IPS-18a (cell line): Measurements from ENCODE around the gene LAPTM4A.
"Not testable (repeated sequence)": the region's sequence is repeated elsewhere in the genome, so short reads cannot be mapped to it uniquely, and the experiment has no call there.

Source experiments
- H3K27ac ChIP-seq: one replicate; pipeline ENCODE4 v1.5.1; 2013; ENCODE audit warnings: low read length
- H3K27me3 ChIP-seq: one replicate; pipeline ENCODE4 v1.6.1; 2013; ENCODE audit warnings: mild to moderate bottlenecking, low read length; ENCODE audit not compliant: control insufficient read depth, insufficient read depth
- H3K36me3 ChIP-seq: one replicate; pipeline ENCODE4 v1.6.1; 2013; ENCODE audit warnings: low read depth, low read length; ENCODE audit not compliant: control insufficient read depth
- H3K4me1 ChIP-seq: one replicate; pipeline ENCODE4 v1.6.1; 2013; ENCODE audit warnings: low read depth, low read length; ENCODE audit not compliant: control insufficient read depth
- H3K4me3 ChIP-seq: one replicate; pipeline ENCODE4 v1.5.1; 2013; ENCODE audit warnings: low read length
- H3K9ac ChIP-seq: one replicate; pipeline ENCODE4 v1.6.1; 2013; ENCODE audit warnings: mild to moderate bottlenecking, low read length, moderate library complexity
- H3K9me3 ChIP-seq: one replicate; pipeline ENCODE4 v1.6.1; 2013; ENCODE audit warnings: low read depth, low read length; ENCODE audit not compliant: control insufficient read depth

Gene LAPTM4A

GRCh38 chr2:20048488-20049448 is 2.7 kb downstream of the LAPTM4A start:
- peaks cover 21% of the 10 kb centered on the region for H3K4me1 ChIP-seq
- peak overlapping the region; percentile 6 for H3K27ac ChIP-seq
- peak overlapping the region; percentile 77 for H3K9ac ChIP-seq
- no peaks in the 10 kb centered on the region for H3K9me3 ChIP-seq
- no peaks in the 10 kb centered on the region for H3K27me3 ChIP-seq
- H3K36me3 ChIP-seq = no peaks in the 10 kb centered on the region
- H3K4me3 ChIP-seq = peak overlapping the region; percentile 92

GRCh38 chr2:20045712-20046292 is 5.6 kb downstream of the LAPTM4A start:
- peaks cover 15% of the 10 kb centered on the region for H3K4me1 ChIP-seq
- H3K27ac ChIP-seq, H3K9me3 ChIP-seq, H3K4me3 ChIP-seq, H3K36me3 ChIP-seq, H3K9ac ChIP-seq, H3K27me3 ChIP-seq: not testable (repeated sequence)

GRCh38 chr2:20044778-20045177 is 6.7 kb downstream of the LAPTM4A start:
- Histone ChIP-seq H3K27me3 (no peaks in the 10 kb centered on the region), H3K4me3 (no peak overlapping the region), H3K4me1 (peaks cover 11% of the 10 kb centered on the region), H3K9me3 (no peaks in the 10 kb centered on the region), H3K36me3 (peaks cover 11% of the 10 kb centered on the region), H3K9ac (no peak overlapping the region), H3K27ac (no peak overlapping the region)

GRCh38 chr2:20042531-20042930 is 8.9 kb downstream of the LAPTM4A start:
- Histone ChIP-seq H3K9me3 (no peaks in the 10 kb centered on the region), H3K4me1 (no peaks in the 10 kb centered on the region), H3K36me3 (peaks cover 28% of the 10 kb centered on the region), H3K9ac (no peak overlapping the region), H3K27ac (no peak overlapping the region), H3K4me3 (no peak overlapping the region), H3K27me3 (no peaks in the 10 kb centered on the region)

- H3K4me1 ChIP-seq = no peaks in the 10 kb centered on the region
- no peak overlapping the region for H3K4me3 ChIP-seq
- peaks cover 44% of the 10 kb centered on the region for H3K36me3 ChIP-seq
- H3K27me3 ChIP-seq = no peaks in the 10 kb centered on the region
- H3K9ac ChIP-seq = no peak overlapping the region
- no peak overlapping the region for H3K27ac ChIP-seq
- H3K9me3 ChIP-seq = no peaks in the 10 kb centered on the region
These were observed 10.8 kb downstream of the LAPTM4A start for GRCh38 chr2:20040489-20041172.

GRCh38 chr2:20037660-20038059 is 13.8 kb downstream of the LAPTM4A start:
- no peaks in the 10 kb centered on the region for H3K27me3 ChIP-seq
- no peaks in the 10 kb centered on the region for H3K4me1 ChIP-seq
- no peak overlapping the region for H3K27ac ChIP-seq
- H3K4me3 ChIP-seq = no peak overlapping the region
- no peak overlapping the region for H3K9ac ChIP-seq
- H3K36me3 ChIP-seq = peaks cover 73% of the 10 kb centered on the region
- no peaks in the 10 kb centered on the region for H3K9me3 ChIP-seq

- H3K9me3 ChIP-seq = no peaks in the 10 kb centered on the region
- H3K4me1 ChIP-seq = no peaks in the 10 kb centered on the region
- H3K27ac ChIP-seq = no peak overlapping the region
- H3K4me3 ChIP-seq = no peak overlapping the region
- H3K27me3 ChIP-seq = no peaks in the 10 kb centered on the region
- H3K36me3 ChIP-seq = peaks cover 87% of the 10 kb centered on the region
- H3K9ac ChIP-seq = no peak overlapping the region
These were observed 15.3 kb downstream of the LAPTM4A start for GRCh38 chr2:20035955-20036666.

GRCh38 chr2:20034821-20035220 is 16.6 kb downstream of the LAPTM4A start:
- Histone ChIP-seq H3K27ac (no peak overlapping the region), H3K27me3 (no peaks in the 10 kb centered on the region), H3K4me1 (no peaks in the 10 kb centered on the region), H3K36me3 (peaks cover 77% of the 10 kb centered on the region), H3K9me3 (no peaks in the 10 kb centered on the region), H3K9ac (no peak overlapping the region), H3K4me3 (no peak overlapping the region)

- no peaks in the 10 kb centered on the region for H3K9me3 ChIP-seq
- no peak overlapping the region for H3K27ac ChIP-seq
- H3K4me3 ChIP-seq = no peak overlapping the region
- H3K36me3 ChIP-seq = peaks cover 75% of the 10 kb centered on the region
- H3K9ac ChIP-seq = no peak overlapping the region
- no peaks in the 10 kb centered on the region for H3K4me1 ChIP-seq
- no peaks in the 10 kb centered on the region for H3K27me3 ChIP-seq
These were observed 17.2 kb downstream of the LAPTM4A start for GRCh38 chr2:20034218-20034617.

- H3K36me3 ChIP-seq = peaks cover 67% of the 10 kb centered on the region
- H3K9me3 ChIP-seq = no peaks in the 10 kb centered on the region
- H3K27me3 ChIP-seq = no peaks in the 10 kb centered on the region
- no peaks in the 10 kb centered on the region for H3K4me1 ChIP-seq
- H3K27ac ChIP-seq = no peak overlapping the region
- H3K4me3 ChIP-seq = no peak overlapping the region
- no peak overlapping the region for H3K9ac ChIP-seq
These were observed 18.1 kb downstream of the LAPTM4A start for GRCh38 chr2:20033322-20033721.

GRCh38 chr2:20030224-20030623 is 21.2 kb downstream of the LAPTM4A start:
- Histone ChIP-seq H3K9me3 (no peaks in the 10 kb centered on the region), H3K27ac (no peak overlapping the region), H3K4me3 (no peak overlapping the region), H3K27me3 (no peaks in the 10 kb centered on the region), H3K4me1 (no peaks in the 10 kb centered on the region), H3K36me3 (peaks cover 40% of the 10 kb centered on the region), H3K9ac (no peak overlapping the region)
